Stomach (tissue), 4 donors: Measurements from ENCODE around the gene NEU2.

Source experiments
- POLR2AphosphoS5 ChIP-seq, 3 donors: sonication (generic); formaldehyde crosslinking; IDR thresholded peaks; one replicate each; pipeline ENCODE4 v1.6.1; 2016; ENCODE audit warnings: antibody characterized with exemption in 3 of 3
- TF ChIP-seq, protein P1 (sequence below), 7 experiments: fragments of 450-650 bp in 4 of 7; fragments of 200-600 bp in 3 of 7; sonication (generic) in 3 of 7; IDR thresholded peaks; one replicate each; pipeline ENCODE4 v1.5.1; 2016 to 2019; ENCODE audit warnings: antibody characterized with exemption in 7 of 7, control low read depth in 2 of 7, mild to moderate bottlenecking in 1 of 7

DNA sequence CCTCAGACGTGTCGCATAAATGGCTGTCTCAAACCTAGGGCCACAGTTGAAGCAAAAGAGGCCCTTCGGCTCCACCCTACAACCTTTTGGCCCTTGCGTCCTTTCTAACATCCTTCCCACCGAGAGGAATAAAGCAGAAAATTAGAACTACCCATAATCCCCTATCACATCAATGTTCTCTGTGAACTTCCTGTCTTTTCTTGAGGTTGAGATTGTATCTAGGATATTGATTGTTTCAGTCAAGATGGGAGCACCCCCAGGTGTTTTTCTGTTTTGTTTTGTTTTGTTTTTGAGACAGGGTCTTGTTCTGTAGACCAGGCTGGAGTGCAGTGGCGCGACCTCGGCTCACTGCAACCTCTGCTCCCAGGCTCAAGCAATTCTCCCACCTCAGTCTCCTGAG, 51.3 kb downstream of the NEU2 start:
- TF ChIP-seq, protein P1, sequence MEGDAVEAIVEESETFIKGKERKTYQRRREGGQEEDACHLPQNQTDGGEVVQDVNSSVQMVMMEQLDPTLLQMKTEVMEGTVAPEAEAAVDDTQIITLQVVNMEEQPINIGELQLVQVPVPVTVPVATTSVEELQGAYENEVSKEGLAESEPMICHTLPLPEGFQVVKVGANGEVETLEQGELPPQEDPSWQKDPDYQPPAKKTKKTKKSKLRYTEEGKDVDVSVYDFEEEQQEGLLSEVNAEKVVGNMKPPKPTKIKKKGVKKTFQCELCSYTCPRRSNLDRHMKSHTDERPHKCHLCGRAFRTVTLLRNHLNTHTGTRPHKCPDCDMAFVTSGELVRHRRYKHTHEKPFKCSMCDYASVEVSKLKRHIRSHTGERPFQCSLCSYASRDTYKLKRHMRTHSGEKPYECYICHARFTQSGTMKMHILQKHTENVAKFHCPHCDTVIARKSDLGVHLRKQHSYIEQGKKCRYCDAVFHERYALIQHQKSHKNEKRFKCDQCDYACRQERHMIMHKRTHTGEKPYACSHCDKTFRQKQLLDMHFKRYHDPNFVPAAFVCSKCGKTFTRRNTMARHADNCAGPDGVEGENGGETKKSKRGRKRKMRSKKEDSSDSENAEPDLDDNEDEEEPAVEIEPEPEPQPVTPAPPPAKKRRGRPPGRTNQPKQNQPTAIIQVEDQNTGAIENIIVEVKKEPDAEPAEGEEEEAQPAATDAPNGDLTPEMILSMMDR (IDR thresholded peaks at IDR 0.05) = no peak
- TF ChIP-seq POLR2AphosphoS5 (IDR thresholded peaks at IDR 0.05) = no peak
